DMS153 treated with DMSO at 0.1 percent for 48 hours (cell line): ENCODE measurements around the gene PALM3.
"Not testable (repeated sequence)": the region's sequence is repeated elsewhere in the genome, so short reads cannot be mapped to it uniquely, and the experiment has no call there.

Experiments
- DNase-seq: peaks from one replicate; lab custom pipeline; 2025; ENCODE audit not compliant: unreplicated experiment; lab: John Stamatoyannopoulos, UW

Gene PALM3

DNA sequence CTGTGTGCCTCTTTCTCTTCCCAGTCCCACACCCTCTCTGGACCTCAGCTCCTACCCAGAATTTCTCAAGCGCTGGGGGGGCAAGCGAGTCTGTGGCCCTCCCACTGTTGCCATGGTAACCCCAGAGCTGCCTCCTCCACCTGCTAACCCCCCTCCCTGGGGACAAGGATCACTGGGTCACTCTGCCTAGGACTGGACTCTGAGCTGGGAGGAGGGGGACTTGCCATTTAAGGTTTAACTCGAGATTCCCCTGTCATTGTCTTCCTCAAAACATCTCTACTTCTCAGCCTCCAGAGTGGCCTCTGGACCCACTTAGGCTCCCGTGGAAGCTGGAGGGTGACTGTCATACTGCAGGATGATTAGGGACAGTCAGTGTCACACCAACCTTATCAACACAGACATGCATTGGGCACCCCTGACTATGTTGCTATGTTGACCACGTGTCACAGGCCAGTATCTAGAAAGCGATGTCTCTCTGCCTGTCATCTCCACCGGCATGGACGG lies 2.2 kb downstream of the PALM3 start:
- no peak for DNase-seq

DNA sequence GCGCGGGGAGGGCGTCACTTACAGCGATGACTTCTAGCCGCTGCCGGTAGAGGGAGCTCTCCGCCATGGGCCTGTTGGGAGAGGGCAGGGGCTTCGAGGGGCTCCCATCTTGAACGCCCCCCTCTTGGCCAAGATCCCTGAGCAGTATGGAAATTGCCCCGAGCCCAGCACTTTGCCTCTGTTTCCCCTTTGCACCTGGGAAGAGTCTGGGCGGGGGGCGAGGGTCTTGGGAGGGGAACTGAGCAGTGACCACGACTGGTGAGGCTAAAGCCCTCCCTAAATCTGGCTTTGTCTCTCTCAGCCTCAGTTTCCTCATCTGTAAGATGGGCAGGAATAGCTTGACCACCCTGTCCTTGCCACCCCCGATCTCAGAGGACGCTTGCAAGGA lies 2.8 kb downstream of the PALM3 start:
- DNase-seq: no peak

DNA sequence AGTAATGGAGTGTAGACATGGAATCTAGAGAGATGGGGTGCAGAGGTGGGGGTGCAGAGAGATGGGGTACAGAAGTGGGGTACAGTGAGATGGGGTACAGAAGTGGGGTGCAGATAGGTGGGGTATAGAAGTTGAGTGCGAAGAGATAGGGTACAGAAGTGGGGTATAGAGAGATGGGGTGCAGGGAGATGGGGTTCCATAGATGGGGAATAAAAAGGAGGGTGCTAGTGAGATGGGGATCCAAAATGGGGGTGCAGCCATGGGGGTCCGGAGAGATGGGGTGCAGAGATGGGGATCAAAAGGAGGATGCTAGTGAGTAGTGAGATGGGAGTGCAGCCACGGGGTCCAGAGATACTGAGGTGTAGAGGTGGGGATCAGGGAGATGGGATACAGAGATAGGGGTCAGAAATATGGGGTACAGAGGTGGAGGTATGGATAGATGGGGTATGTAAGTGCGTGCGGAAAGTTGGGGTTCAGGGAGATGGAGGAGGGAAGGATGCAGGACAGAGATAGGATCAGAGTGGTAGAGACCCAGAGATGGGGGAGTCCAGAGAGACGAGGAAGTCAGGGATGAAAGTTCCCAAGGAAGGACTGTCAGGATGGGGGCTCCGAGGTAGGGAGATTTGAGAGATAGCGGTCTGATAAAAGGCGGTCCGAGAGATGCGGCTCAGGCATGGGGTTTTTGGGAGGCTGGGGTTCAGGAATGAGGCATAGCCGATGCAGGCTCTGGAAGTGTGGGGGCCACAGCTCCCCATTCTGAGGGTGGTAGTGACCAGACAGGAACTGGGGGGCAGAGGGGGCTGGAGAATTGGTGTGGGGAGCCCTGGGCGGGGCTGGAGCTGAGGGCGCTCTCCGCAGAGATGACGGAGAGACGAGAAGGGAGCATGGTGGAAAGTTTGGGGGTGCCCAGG lies 3.4 kb downstream of the PALM3 start:
- DNase-seq: no peak

DNA sequence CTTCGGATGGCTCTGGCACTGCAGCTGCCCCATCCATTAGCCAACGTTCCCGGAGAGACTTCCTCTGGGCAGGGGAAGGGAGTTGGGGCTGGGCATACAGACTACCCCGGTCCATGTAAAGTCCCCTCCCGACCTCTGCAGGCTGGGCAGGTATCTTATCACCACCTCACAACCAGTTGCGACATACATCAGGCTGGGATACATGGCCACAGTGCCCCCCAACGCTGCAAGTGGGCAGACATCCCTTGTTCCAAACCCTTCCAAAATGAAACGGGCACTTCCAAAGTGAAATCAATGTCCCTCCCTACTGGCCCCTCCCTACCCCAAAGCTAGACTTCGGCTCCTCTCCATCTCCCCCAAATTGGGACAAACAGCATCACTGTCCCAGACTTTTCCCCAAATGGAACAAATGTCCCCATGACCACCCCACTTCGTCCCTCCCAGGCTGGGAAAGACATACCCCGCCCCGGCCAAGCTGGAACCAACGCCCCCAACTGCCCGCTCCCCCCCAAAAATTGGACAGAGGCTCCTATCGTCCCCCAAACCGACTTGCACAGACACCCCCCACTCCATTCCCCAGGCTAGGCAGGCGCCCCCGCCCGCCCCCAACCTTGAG lies 5.0 kb downstream of the PALM3 start:
- DNase-seq: no peak

DNA sequence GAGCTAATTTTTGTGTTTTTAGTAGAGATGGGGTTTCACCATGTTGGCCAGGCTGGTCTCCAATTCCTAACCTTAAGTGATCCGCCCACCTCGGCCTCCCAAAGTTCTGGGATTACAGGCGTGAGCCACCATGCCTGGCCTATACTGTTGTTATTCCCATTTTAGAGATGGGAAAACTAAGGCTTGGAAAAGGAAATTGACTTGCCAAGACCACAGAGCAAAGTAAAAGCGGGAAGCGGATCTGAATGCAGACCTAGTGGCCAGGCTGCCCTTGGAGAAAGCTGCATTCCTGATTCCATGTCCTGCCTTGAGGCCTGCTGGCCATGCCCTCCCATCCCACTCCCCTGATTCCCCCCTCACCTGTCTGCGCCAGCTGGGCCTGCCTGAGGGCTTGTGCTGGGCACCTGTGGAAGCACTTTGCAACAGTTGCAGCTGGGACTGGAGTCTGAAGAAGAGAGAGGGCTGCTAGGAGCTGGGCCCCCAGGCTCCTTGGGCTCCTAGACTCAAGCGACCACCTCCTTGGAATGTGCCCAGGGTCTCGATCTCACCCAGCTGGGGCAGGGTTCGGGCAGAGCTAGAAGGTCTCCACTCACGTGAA lies 5.7 kb downstream of the PALM3 start:
- DNase-seq: no peak

DNA sequence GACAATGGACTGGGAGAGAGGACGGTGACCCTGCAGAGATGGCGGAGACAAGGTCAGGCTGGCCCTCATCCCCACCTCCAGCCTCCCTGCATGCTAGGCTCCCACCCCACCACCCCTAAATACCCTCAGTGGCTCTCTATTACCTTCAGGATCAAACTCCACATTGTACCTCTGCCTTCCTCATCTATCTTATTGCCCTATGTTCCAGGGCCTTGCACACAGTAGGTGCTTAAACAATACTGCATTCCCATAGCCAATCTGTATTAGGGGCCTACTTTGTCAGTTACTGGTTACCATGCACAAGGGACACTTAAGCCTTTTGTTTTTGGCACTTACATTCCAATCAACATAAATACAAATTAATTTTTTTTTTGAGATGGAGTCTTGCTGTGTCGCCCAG lies 6.5 kb downstream of the PALM3 start:
- no peak for DNase-seq

DNA sequence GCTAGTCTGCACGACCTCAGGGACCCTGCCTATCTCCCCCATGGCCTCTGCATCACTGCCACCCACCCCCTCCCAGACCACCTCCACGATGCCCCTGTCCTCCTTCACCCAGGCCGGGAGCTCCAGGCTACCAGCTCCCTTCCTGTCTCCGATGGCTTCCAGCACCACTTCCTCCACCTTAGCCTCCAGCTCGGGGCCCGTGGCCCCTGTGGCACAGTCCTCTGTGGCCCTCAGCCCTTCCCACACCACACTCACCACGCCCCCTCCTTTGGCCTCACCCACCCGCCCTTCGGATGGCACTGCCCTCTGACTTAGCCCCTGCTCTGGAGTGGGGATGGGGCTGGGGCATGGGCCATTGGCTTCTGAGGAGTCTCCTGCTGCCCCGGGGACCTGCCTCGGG lies 7.2 kb downstream of the PALM3 start:
- DNase-seq: no peak

DNA sequence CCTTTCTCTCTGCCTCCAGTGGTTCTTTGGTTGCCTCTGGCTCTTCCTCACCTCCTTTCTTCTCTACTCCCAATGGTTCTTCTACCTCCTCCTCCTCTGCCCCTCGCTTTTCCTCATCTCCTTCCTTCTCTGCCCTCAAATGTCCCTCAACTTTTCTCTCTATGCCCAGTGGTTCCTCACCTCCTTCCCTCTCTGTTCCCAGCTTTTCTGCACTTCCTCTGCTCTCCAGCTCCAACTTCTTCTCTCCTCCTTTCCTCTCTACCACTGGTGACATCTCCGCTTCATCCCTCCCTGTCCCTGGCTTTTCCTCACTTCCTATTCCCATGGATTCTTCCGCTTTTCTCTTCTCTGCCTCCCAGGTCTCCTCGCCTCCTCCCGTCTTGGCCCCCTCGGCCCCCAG lies 7.8 kb downstream of the PALM3 start:
- DNase-seq: no peak

DNA sequence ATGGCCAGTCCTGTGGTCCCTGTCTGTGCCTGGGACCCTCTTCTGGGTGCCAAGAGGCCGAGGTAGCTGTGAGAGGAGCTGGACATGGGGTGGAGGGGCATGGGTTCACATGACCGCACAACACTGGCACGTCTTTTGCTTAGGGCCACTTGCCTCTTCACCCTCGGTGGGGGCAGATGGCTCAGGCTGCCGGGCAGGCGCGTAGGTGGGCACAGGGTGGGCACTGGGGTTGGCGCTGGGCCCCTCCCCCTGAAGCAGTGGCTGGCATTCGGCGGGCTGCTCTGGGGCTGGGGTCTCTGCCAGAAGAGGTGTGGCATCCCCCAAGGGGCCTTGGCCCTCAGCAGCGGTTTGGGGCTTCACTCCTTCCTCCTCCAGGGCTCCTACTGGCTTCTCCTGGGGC lies 8.4 kb downstream of the PALM3 start:
- no peak for DNase-seq

DNA sequence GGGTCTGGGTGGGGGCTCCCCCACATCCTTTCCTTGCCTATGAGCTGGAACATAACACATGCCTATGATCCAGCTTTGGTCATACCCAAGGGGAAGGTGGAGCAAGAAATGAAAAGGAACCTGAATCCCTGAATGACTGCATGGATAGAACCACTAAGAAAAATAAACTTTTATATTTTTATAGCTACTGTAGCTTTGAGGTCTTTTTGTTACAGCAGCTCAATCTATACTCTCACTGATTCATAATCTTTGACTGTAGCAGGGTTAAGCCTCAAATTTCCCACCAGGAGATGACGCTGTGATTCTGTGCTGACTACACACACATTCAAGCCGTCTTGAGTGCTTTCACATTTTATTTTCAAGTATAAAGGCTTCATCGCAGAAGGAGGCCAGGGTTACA lies 8.8 kb downstream of the PALM3 start:
- no peak for DNase-seq

DNA sequence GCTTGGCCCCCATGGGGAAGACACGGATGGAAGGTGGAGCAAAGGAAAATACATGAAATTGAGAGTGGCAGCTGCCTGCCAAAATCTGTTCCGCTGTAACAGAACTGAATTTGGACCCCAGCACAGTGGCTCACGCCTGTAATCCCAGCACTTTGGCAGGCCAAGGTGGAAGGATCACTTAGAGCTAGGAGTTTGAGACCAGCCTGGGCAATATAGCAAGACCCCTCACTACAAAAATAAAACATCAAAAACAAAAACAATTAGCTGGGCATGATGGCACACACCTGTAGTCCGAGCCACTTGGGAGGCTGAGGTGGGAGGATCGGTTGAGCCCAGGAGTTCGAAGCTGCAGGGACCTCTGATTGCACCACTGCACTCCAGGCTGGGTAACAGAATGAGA lies 9.4 kb downstream of the PALM3 start:
- DNase-seq: no peak

DNA sequence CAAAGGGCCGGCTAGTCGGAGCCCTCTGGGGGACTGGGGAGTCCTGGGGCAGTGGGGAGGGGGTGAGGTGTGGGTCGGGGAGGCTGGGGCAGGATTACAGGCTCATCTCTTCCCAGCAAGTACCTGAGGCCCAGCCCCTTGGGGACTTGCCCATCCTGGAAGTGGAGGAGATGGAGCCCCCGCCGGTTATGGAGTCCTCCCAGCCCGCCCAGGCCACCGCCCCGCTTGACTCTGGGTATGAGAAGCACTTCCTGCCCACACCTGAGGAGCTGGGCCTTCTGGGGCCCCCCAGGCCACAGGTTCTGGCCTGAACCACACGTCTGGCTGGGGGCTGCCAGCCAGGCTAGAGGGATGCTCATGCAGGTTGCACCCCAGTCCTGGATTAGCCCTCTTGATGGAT lies 9.9 kb downstream of the PALM3 start:
- no peak for DNase-seq

DNA sequence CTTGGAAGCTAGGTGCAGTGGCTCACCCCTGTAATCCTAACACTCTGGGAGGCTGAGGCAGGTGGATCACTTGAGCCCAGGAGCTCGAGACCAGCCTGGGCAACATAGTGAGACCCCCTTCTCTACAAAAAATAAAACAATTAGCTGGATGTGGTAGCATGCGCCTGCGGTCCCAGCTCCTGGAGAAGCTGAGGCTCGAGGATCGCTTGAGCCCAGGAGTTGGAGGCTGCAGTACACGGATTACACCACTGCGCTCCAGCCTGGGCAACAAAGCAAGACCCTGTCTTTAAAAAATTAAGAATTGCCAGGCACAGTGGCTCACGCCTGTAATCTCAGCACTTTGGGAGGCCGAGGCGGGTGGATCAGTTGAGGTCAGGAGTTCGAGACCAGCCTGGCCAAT lies 10.9 kb downstream of the PALM3 start:
- DNase-seq: not testable (repeated sequence)

DNA sequence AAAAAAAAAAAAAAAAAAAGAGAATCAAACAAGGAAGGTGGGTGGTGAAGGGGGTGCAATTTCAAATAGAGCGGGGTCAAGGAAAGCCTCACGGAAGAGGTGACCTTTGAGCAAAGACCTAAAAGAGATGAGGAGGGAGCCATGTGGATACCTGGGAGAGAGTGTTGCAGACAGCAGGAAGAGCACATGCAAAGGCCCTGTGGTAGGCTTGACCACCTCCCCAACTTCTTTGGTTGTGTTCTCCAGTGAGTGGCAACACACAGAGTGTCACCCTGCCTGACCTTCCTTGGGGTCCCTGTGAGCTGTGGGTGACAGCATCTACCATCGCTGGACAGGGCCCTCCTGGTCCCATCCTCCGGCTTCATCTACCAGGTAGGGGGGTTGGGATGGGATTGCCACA lies 11.4 kb downstream of the PALM3 start:
- DNase-seq: no peak

DNA sequence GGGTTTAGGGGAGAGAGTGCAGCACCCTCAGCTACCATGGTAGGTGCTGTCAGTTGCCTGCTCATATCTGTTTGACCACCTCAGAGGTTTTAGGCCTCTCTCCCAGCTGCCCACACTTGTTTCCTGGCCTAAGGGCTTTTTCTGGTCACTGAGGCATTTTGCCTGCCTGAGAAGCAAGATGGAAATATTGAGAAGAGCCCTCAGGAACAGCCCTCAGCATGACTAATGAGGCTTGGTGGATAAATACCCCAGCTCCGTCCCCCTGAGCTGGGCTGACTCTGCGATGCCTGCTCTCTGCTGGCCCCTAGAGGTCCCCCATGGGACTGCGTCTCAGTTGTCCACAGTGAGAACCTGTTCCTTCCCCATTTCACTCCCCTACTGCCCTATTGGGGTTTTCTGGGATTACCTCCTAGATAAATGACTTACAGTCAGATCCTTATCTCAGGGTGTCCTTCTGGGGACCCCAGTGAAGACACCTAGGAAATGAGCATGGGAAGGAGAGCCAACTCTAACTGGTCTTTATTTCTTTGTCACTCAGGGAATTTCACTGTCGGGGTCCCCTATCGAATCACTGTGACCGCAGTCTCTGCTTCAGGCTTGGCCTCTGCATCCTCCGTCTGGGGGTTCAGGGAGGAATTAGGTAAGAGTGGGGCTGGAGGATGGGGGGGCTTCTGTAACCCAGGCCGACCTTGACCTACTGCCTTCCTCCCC lies 13.3 kb downstream of the PALM3 start:
- DNase-seq: no peak

DNA sequence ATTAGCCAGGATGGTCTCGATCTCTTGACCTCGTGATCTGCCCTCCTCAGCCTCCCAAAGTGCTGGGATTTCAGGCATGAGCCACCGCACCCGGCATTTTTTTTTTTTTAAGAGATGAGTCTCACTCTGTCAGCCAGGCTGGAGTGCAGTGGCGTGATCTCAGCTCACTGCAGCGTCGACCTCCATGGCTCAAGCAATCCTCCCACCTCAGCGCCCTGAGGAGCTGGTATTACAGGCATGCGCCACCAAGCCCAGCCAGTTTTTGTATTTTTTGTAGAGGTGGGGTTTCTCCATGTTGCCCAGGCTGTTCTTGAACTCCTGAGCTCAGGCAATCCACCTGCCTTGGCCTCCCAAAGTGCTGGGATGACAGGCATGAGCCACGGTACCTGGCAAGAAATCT lies 14.0 kb downstream of the PALM3 start:
- not testable (repeated sequence) for DNase-seq

DNA sequence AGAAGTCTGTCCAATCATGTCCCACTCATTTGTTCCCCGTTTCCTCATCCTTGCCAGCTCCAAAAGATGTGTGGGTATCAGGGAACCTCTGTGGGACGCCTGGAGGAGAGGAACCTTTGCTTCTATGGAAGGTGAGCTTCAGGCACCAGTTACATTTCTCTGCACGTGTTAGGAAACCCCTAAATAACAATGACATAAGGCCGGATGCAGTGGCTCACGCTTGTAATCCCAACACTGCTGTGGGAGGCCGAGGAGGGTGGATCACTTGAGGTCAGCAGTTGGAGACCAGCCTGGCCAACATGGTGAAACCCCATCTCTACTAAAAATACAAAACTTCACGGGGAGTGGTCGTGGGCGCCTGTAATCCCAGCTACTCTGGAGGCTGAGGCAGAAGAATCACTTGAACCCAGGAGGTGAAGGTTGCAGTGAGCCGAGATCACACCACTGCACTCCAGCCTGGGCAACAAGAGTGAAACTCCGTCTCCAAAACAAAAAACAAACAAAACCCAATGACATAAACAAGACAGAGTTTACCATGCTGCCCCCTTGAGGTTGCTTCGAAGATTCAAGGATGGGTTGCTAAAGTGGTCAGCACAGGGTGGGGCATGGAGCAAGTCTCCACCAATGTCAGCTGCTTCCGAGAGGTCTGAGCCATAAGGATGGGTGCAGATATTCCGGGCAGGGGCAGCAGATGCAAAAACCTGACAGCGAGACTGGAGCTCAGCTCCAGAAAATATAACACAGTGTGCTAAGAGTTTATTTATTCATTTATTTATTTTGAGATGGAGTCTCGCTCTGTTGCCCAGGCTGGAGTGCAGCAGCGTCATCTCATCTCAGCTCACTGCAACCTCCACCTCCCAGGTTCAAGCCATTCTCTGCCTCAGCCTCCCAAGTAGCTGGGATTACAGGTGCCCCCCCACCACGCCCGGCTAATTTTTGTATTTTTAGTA lies 18.9 kb downstream of the PALM3 start:
- peak; percentile 15 for DNase-seq

DNA sequence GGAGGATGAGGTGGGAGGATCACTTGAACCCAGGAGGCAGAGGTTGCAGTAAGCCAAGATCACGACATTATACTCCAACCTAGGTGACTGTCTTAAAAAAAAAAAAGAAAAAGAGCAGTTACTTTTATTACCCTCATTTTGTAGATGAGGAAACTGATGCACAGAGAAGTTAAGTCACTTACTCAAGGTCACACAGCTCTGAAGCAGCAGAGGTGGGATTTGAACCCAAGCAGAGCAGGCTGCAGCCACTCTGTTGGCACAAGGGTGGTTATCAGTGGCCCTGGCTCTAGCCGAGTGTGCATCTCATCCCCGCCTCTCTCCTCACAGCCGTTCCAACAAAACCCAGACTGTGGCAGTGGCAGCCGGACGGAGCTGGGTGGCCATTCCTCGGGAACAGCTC lies 22.7 kb downstream of the PALM3 start:
- no peak for DNase-seq

DNA sequence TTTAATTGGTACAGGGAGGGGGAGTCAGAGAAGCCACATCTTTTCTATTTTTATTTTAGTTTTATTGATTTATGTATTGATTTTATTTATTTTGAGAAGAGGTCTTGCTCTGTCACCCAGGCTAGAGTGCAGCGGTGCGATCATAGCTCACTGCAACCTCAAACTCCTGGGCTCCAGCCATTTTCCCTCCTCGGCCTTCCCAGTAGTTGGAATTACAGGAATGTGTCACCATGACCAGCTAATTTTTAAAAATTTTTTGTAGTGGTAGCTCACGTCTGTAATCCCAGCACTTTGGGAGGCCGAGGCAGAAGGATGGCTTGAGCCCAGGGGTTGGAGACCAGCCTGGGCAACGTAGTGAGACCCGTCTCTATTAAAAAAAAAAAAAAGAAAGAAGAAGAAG lies 26.2 kb downstream of the PALM3 start:
- DNase-seq: no peak

DNA sequence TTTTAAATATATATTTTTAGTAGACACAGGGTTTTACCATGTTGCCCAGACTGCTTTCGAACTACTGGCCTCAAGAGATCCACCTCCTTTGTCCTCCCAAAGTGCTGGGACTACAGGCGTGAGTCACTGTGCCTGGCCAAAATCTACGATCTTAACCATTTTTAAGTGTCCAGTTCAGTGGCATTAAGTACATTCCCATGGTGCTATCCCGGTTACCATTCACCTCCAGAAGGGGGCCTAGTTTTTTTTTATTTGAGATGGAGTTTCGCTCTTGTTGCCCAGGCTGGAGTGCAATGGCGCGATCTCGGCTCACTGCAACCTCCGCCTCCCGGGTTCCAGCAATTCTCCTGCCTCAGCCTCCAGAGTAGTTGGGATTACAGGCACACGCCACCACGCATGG lies 26.7 kb downstream of the PALM3 start:
- DNase-seq: not testable (repeated sequence)
